HepG2 (cell line): ENCODE data around the gene RBBP8NL. TPM values are rescaled to one million over a fixed set of nuclear protein-coding genes. Genes with fewer than 3 reads are reported as not detected.
A peak's percentile ranks its signal among the peaks of the same experiment; 100 is the strongest.

Experiments
- CREB1 ChIP-seq, 2 experiments: fragments of 450-650 bp in 1 of 2; IDR thresholded peaks; 2 replicates each; pipeline ENCODE4 v1.6.1; 2016 to 2017; ENCODE audit warnings: control low read depth in 1 of 2, mild to moderate bottlenecking in 1 of 2, missing compliant biosample characterization in 1 of 2, missing genetic modification characterization in 1 of 2
- MXD4 ChIP-seq: IDR thresholded peaks from 2 replicates; pipeline ENCODE4 v1.6.1; 2016; ENCODE audit warnings: mild to moderate bottlenecking, missing biosample characterization, missing genetic modification reagents
- NRL ChIP-seq: sonication (generic); formaldehyde crosslinking; IDR thresholded peaks from 2 replicates; pipeline ENCODE4 v1.5.0; 2020; ENCODE audit warnings: missing genetic modification reagents, mild to moderate bottlenecking, moderate library complexity, borderline replicate concordance
- SPEN ChIP-seq: sonication (generic); formaldehyde crosslinking; IDR thresholded peaks from 2 replicates; pipeline ENCODE4 v1.5.1; 2020; ENCODE audit warnings: low read depth, mild to moderate bottlenecking, missing genetic modification reagents
- U2AF2 ChIP-seq: fragments of 200-400 bp; formaldehyde crosslinking; IDR thresholded peaks from 2 replicates; pipeline ENCODE4 v1.6.1; 2017; ENCODE audit warnings: low read depth, mild to moderate bottlenecking, low read length
- ZNF138 ChIP-seq: sonication (generic); formaldehyde crosslinking; IDR thresholded peaks from 2 replicates; pipeline ENCODE4 v1.5.0; 2020; ENCODE audit warnings: mild to moderate bottlenecking, low read depth, missing genetic modification reagents
- polyA plus RNA-seq, 8 experiments: library from polyadenylated mRNA; depleted of rRNA in 3 of 8; stranded (reverse) in 7 of 8; unstranded in 1 of 8; fragments of >200 nt; fragmentation: Illumina TruSeq in 4 of 8; extraction: Trizol in 4 of 8; gene quantifications; 2 replicates each; pipeline versions ENCODE4 v1.2.1 to v1.2.3, GENCODE V29; 2011 to 2016; ENCODE audit warnings: low read depth in 4 of 8, missing spikeins in 1 of 8, mixed read lengths in 1 of 8; ENCODE audit not compliant: insufficient read depth in 1 of 8
- total RNA-seq, 5 experiments: library from RNA; depleted of rRNA; stranded (reverse); fragments of >200 nt; fragmentation: Illumina TruSeq; extraction: Trizol; gene quantifications; 2 replicates each; pipeline ENCODE4 v1.2.3, GENCODE V29; 2016; ENCODE audit warnings: low read depth in 1 of 5
- TF ChIP-seq, protein P1 (sequence below): sonication (generic); formaldehyde crosslinking; IDR thresholded peaks from 2 replicates; pipeline ENCODE4 v1.5.1; 2020; ENCODE audit warnings: missing genetic modification reagents, mild to moderate bottlenecking, borderline replicate concordance
- TF ChIP-seq, protein P2 (sequence below): IDR thresholded peaks from 2 replicates; pipeline ENCODE4 v1.6.1; 2018; ENCODE audit warnings: missing genetic modification reagents, mild to moderate bottlenecking, missing compliant biosample characterization
- TF ChIP-seq, protein P3 (sequence below): sonication (generic); formaldehyde crosslinking; IDR thresholded peaks from 2 replicates; pipeline ENCODE4 v1.4.0; 2020; ENCODE audit warnings: missing genetic modification reagents
- TF ChIP-seq, protein P4 (sequence below): sonication (generic); formaldehyde crosslinking; IDR thresholded peaks from 2 replicates; pipeline ENCODE4 v1.5.1; 2020; ENCODE audit warnings: mild to moderate bottlenecking, missing genetic modification reagents, borderline replicate concordance
- TF ChIP-seq, protein P5 (sequence below): sonication (generic); formaldehyde crosslinking; IDR thresholded peaks from 2 replicates; pipeline ENCODE4 v1.5.1; 2020; ENCODE audit warnings: mild to moderate bottlenecking, missing genetic modification reagents

The RBBP8NL gene
- total and polyA plus RNA-seq, 2 of the 13 experiments (the other 11 are each of a cell fraction or from before 2014, with no cell fraction given) = 0.69 to 0.86 TPM

DNA sequence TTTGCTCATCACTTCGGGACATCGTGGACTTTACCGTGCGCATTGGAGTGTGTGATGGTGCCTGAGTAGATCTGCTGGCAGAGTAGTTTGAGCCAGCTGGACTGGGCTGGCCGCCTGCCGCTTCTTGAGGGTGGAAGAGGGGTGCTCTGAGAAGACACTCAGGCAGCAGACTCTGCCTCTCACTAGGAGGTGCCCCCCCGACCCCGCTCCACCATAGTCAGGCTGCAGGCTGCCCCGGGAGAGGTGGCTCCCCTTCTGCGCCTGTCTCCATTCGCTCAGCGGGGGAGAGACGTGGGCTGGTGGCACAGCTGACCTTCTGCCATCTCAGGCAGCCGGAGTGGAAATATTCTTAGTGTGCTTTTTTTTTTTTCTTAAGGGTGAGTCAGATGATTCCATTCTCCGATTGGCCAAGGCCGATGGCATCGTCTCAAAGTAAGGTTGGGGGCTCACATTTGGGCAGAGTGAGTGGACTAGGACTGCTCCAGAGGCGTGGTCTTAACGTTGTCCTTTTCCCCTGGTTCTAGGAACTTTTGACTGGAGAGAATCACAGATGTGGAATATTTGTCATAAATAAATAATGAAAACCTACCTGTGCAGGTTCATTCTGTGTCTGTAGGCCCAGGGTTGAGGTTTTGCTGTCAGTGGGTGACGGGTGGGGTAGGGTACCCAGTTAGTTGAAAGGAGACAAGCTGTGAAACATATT lies 39.3 kb downstream of the RBBP8NL start (continued):
- TF ChIP-seq, protein P1, sequence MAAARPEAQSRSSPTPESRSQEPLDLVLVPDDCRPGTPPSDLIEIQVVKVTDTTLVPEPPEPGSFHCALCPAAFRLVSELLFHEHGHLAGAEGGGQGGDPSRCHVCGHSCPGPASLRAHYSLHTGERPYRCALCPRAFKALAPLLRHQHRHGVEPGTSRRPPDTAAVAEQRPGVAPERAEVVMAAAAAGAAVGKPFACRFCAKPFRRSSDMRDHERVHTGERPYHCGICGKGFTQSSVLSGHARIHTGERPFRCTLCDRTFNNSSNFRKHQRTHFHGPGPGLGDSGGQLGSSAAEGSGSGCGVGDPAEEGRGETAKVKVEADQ (CRISPR knock-in tag) = no peak
- TF ChIP-seq NRL (CRISPR knock-in tag) = 0 out of 2 replicates have a peak, but pooled peaks have one; percentile 32
- TF ChIP-seq, protein P2, sequence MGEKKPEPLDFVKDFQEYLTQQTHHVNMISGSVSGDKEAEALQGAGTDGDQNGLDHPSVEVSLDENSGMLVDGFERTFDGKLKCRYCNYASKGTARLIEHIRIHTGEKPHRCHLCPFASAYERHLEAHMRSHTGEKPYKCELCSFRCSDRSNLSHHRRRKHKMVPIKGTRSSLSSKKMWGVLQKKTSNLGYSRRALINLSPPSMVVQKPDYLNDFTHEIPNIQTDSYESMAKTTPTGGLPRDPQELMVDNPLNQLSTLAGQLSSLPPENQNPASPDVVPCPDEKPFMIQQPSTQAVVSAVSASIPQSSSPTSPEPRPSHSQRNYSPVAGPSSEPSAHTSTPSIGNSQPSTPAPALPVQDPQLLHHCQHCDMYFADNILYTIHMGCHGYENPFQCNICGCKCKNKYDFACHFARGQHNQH = no peak
- TF ChIP-seq SPEN (CRISPR knock-in tag) = no peak
- no peak for TF ChIP-seq CREB1 (IDR thresholded peaks at IDR 0.05)
- TF ChIP-seq CREB1 (CRISPR knock-in tag; IDR thresholded peaks at IDR 0.05) = no peak
- TF ChIP-seq, protein P3, sequence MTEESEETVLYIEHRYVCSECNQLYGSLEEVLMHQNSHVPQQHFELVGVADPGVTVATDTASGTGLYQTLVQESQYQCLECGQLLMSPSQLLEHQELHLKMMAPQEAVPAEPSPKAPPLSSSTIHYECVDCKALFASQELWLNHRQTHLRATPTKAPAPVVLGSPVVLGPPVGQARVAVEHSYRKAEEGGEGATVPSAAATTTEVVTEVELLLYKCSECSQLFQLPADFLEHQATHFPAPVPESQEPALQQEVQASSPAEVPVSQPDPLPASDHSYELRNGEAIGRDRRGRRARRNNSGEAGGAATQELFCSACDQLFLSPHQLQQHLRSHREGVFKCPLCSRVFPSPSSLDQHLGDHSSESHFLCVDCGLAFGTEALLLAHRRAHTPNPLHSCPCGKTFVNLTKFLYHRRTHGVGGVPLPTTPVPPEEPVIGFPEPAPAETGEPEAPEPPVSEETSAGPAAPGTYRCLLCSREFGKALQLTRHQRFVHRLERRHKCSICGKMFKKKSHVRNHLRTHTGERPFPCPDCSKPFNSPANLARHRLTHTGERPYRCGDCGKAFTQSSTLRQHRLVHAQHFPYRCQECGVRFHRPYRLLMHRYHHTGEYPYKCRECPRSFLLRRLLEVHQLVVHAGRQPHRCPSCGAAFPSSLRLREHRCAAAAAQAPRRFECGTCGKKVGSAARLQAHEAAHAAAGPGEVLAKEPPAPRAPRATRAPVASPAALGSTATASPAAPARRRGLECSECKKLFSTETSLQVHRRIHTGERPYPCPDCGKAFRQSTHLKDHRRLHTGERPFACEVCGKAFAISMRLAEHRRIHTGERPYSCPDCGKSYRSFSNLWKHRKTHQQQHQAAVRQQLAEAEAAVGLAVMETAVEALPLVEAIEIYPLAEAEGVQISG (CRISPR knock-in tag) = 0 out of 2 replicates have a peak, but pooled peaks have one; percentile 45
- TF ChIP-seq U2AF2 = no peak
- TF ChIP-seq ZNF138 (CRISPR knock-in tag) = peak; percentile 14; the same call in 1 of the 2 replicates
- TF ChIP-seq MXD4 (CRISPR knock-in tag) = no peak
- TF ChIP-seq, protein P4, sequence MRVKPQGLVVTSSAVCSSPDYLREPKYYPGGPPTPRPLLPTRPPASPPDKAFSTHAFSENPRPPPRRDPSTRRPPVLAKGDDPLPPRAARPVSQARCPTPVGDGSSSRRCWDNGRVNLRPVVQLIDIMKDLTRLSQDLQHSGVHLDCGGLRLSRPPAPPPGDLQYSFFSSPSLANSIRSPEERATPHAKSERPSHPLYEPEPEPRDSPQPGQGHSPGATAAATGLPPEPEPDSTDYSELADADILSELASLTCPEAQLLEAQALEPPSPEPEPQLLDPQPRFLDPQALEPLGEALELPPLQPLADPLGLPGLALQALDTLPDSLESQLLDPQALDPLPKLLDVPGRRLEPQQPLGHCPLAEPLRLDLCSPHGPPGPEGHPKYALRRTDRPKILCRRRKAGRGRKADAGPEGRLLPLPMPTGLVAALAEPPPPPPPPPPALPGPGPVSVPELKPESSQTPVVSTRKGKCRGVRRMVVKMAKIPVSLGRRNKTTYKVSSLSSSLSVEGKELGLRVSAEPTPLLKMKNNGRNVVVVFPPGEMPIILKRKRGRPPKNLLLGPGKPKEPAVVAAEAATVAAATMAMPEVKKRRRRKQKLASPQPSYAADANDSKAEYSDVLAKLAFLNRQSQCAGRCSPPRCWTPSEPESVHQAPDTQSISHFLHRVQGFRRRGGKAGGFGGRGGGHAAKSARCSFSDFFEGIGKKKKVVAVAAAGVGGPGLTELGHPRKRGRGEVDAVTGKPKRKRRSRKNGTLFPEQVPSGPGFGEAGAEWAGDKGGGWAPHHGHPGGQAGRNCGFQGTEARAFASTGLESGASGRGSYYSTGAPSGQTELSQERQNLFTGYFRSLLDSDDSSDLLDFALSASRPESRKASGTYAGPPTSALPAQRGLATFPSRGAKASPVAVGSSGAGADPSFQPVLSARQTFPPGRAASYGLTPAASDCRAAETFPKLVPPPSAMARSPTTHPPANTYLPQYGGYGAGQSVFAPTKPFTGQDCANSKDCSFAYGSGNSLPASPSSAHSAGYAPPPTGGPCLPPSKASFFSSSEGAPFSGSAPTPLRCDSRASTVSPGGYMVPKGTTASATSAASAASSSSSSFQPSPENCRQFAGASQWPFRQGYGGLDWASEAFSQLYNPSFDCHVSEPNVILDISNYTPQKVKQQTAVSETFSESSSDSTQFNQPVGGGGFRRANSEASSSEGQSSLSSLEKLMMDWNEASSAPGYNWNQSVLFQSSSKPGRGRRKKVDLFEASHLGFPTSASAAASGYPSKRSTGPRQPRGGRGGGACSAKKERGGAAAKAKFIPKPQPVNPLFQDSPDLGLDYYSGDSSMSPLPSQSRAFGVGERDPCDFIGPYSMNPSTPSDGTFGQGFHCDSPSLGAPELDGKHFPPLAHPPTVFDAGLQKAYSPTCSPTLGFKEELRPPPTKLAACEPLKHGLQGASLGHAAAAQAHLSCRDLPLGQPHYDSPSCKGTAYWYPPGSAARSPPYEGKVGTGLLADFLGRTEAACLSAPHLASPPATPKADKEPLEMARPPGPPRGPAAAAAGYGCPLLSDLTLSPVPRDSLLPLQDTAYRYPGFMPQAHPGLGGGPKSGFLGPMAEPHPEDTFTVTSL (CRISPR knock-in tag) = no peak
- TF ChIP-seq, protein P5, sequence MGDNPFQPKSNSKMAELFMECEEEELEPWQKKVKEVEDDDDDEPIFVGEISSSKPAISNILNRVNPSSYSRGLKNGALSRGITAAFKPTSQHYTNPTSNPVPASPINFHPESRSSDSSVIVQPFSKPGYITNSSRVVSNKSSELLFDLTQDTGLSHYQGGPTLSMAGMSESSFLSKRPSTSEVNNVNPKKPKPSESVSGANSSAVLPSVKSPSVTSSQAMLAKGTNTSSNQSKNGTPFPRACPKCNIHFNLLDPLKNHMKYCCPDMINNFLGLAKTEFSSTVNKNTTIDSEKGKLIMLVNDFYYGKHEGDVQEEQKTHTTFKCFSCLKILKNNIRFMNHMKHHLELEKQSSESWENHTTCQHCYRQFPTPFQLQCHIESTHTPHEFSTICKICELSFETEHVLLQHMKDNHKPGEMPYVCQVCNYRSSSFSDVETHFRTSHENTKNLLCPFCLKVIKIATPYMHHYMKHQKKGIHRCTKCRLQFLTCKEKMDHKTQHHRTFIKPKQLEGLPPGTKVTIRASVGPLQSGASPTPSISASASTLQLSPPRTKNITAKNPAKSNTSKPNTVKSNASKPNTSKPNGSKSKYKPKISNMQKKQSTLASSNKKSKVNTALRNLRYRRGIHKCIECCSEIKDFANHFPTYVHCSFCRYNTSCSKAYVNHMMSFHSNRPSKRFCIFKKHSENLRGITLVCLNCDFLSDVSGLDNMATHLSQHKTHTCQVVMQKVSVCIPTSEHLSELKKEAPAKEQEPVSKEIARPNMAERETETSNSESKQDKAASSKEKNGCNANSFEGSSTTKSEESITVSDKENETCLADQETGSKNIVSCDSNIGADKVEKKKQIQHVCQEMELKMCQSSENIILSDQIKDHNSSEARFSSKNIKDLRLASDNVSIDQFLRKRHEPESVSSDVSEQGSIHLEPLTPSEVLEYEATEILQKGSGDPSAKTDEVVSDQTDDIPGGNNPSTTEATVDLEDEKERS = 0 out of 2 replicates have a peak, but pooled peaks have one; percentile 37
